Psoas muscle (tissue), 8 donors: ENCODE results near the gene RPTOR. TPM values are rescaled to one million over a fixed set of nuclear protein-coding genes. Genes with fewer than 3 reads are reported as not detected.

Experiments
- ATAC-seq, 4 donors: fragments of 200-7000 bp; cut with Tn5 transposase; one replicate each; pipeline ENCODE4 v1.9.1; 2020; ENCODE audit warnings: moderate library complexity in 3 of 4, mild to moderate bottlenecking in 2 of 4
- DNase-seq, 2 donors: peaks; one replicate each; pipeline ENCODE4 v3.0.0-alpha.2; 2020
- H3K27ac ChIP-seq: fragments of 200-600 bp; one replicate; pipeline ENCODE4 v1.8.0; 2022
- H3K27me3 ChIP-seq, 3 donors: fragments of 200-600 bp in 1 of 3; one replicate each; pipeline versions ENCODE4 v1.6.1 to v1.8.0; 2013 to 2022; ENCODE audit warnings: low read length in 2 of 3, mild to moderate bottlenecking in 2 of 3, moderate library complexity in 1 of 3; ENCODE audit not compliant: insufficient read depth in 3 of 3
- H3K36me3 ChIP-seq, 2 donors: fragments of 200-600 bp in 1 of 2; one replicate each; pipeline versions ENCODE4 v1.6.1 to v1.8.0; 2013 to 2022; ENCODE audit warnings: low read depth in 1 of 2, mild to moderate bottlenecking in 1 of 2, moderate library complexity in 1 of 2; ENCODE audit not compliant: insufficient read depth in 1 of 2
- H3K4me1 ChIP-seq: fragments of 200-600 bp; one replicate; pipeline ENCODE4 v1.8.0; 2022
- H3K4me3 ChIP-seq: fragments of 200-600 bp; one replicate; pipeline ENCODE4 v1.8.0; 2022; ENCODE audit warnings: mild to moderate bottlenecking
- H3K9me3 ChIP-seq: fragments of 200-600 bp; one replicate; pipeline ENCODE4 v1.8.0; 2022
- CTCF ChIP-seq: fragments of 200-600 bp; IDR thresholded peaks from one replicate; pipeline ENCODE4 v1.8.0; 2022; ENCODE audit warnings: antibody characterized with exemption
- WGBS, 3 donors: extraction: QIAGEN DNeasy Blood & Tissue Kit; methylation state at CpG; one replicate each; pipeline versions ENCODE4 v1.1.6 to v1.1.7; 2013; 5-methylcytosine and 5-hydroxymethylcytosine counted together
- intact Hi-C, 2 donors: fragments of 100-400 bp; cut with DNase I; formaldehyde crosslinking; loops; one replicate each; pipeline versions ENCODE4 v1.11.0 to v1.14.2; 2022
- polyA plus RNA-seq, 3 donors: library from polyadenylated mRNA; stranded (reverse); fragments of 200-250 nt; gene quantifications; one replicate each; pipeline ENCODE4 v1.2.3, GENCODE V29; 2013
- total RNA-seq, 4 donors: library from RNA; stranded (reverse); fragmentation: NEBNext Ultra II Directional in 2 of 4; extraction: Animal tissue kit (Norgen Biotek cat#: 25700) in 2 of 4; gene quantifications; one replicate each; pipeline versions ENCODE4 v1.2.1 to v1.2.4, GENCODE V29; 2021 to 2023
- donor health status: healthy with polysubstance abuse.
- donor health status: DM: no; HTN: no; CAD: no; lungs with moderate emphysema.
- donor health status: Bipolar disorder and iron deficiency.
- donor health status: healthy.
- donor health status: DM: yes; HTN: yes; CAD: no.
- donor health status: DM: no; HTN: no; CAD: no.
- donor health status: DM: no; HTN: no; CAD: no.
- donor health status: DM: yes; HTN: yes; CAD: no.

The RPTOR gene
- total and polyA plus RNA-seq, 7 donors = 13.6 to 82.2 (median 32.5) TPM

GRCh38 chr17:80999536-81000333, 455.1 kb downstream of the RPTOR start:
- Histone ChIP-seq H3K27ac (no peak overlapping the region), H3K9me3 (no peaks in the 10 kb centered on the region), H3K4me1 (peaks cover 30% of the 10 kb centered on the region), H3K36me3 (peaks cover 0 to 54% of the 10 kb centered on the region in 2 donors), H3K27me3 (peaks cover 0 to 28% (median 10%) of the 10 kb centered on the region in 3 donors), H3K4me3 (no peak overlapping the region)
- TF ChIP-seq CTCF = no peak
- DNase-seq = no peak
- intact Hi-C loops = no loop called here
- 89 to 94% (median 93%) methylated on average over 38 to 40 of the region's 40 CpGs for WGBS, 3 donors
- ATAC-seq = no peak

GRCh38 chr17:81000334-81000630, 455.6 kb downstream of the RPTOR start:
- TF ChIP-seq CTCF = no peak

GRCh38 chr17:81000631-81001357, 456.2 kb downstream of the RPTOR start:
- no peak overlapping the region for H3K27ac ChIP-seq

More at GRCh38 chr17:81000334-81000630, 455.6 kb downstream of the RPTOR start:
- Histone ChIP-seq H3K4me3 (no peak overlapping the region), H3K9me3 (no peaks in the 10 kb centered on the region), H3K4me1 (peaks cover 30% of the 10 kb centered on the region), H3K27ac (no peak overlapping the region), H3K27me3 (peaks cover 0 to 32% (median 13%) of the 10 kb centered on the region in 3 donors), H3K36me3 (peaks cover 0 to 49% of the 10 kb centered on the region in 2 donors)
- WGBS, 3 donors = 67 to 81% (median 76%) methylated on average over 8 of the region's 8 CpGs
- intact Hi-C loops = no loop called here
- ATAC-seq = no peak
- DNase-seq = no peak

GRCh38 chr17:81002013-81002384, 457.4 kb downstream of the RPTOR start:
- peaks cover 30% of the 10 kb centered on the region for H3K4me1 ChIP-seq
- DNase-seq (peak; percentile 10 to 28), ATAC-seq (peak in 2 of 4 donors; percentile 15 to 17)
- no peak overlapping the region for H3K4me3 ChIP-seq
- intact Hi-C loops = no loop called here
- no peaks in the 10 kb centered on the region for H3K9me3 ChIP-seq
- 61 to 68% (median 65%) methylated on average over 10 of the region's 10 CpGs for WGBS, 3 donors
- H3K27me3 ChIP-seq = peaks cover 0 to 49% (median 15%) of the 10 kb centered on the region in 3 donors
- TF ChIP-seq CTCF = no peak
- H3K27ac ChIP-seq = no peak overlapping the region
- peaks cover 0 to 32% of the 10 kb centered on the region in 2 donors for H3K36me3 ChIP-seq

More at GRCh38 chr17:81000631-81001357, 456.2 kb downstream of the RPTOR start:
- 25 to 48% (median 34%) methylated on average over 18 of the region's 18 CpGs for WGBS, 3 donors
- DNase-seq = no peak
- ATAC-seq = peak; percentile 39 to 60 (median 52)
- peaks cover 0 to 44% of the 10 kb centered on the region in 2 donors for H3K36me3 ChIP-seq
- no peak for TF ChIP-seq CTCF
- H3K4me1 ChIP-seq = peaks cover 30% of the 10 kb centered on the region
- no peaks in the 10 kb centered on the region for H3K9me3 ChIP-seq
- no peak overlapping the region for H3K4me3 ChIP-seq
- intact Hi-C loops = no loop called here
- peaks cover 0 to 38% (median 13%) of the 10 kb centered on the region in 3 donors for H3K27me3 ChIP-seq
